OCI-LY3 (cell line): ENCODE measurements around the gene IL16.

Source experiments
- CTCF ChIP-seq: fragments of 200-600, 300-600 bp; sonication (generic); IDR thresholded peaks from 2 replicates; pipeline ENCODE4 v1.5.1; 2014; ENCODE audit warnings: antibody characterized with exemption, low read length, low read depth
- EZH2phosphoT487 ChIP-seq: fragments of 200-600 bp; shearing (Covaris generic); IDR thresholded peaks from 2 replicates; pipeline ENCODE4 v1.6.1; 2018; ENCODE audit warnings: antibody characterized with exemption, mixed run types, low read depth

- no peak; the same call in 1 of the 2 replicates for TF ChIP-seq CTCF
- no peak for TF ChIP-seq EZH2phosphoT487
Observed at GRCh38 chr15:81296186-81296585, 99.5 kb downstream of the IL16 start.
